ENCODE data around the gene POLE.
A peak's percentile ranks its signal among the peaks of the same experiment; 100 is the strongest.
"Not testable (repeated sequence)": the region's sequence is repeated elsewhere in the genome, so short reads cannot be mapped to it uniquely, and the experiment has no call there.

The POLE gene

GRCh38 chr12:132604151-132604618 lies 83.0 kb downstream of the POLE start:
- no peak for TF ChIP-seq CTCF (IDR thresholded peaks at IDR 0.05; ENCODE audit: low read depth, low read length)
- no peak overlapping the region for H3K4me3 ChIP-seq (ENCODE audit: low read depth, low read length)
- in situ Hi-C loops (cut with HindIII; ENCODE audit: low sequenced_read_pairs) = no loop called here
- no peak for DNase-seq (ENCODE audit: low read depth, low spot score)

GRCh38 chr12:132603240-132604150 lies 83.6 kb downstream of the POLE start:
- DNase-seq (ENCODE audit: low read depth, low spot score) = no peak
- H3K4me3 ChIP-seq (ENCODE audit: low read depth, low read length) = no peak overlapping the region
- TF ChIP-seq CTCF (IDR thresholded peaks at IDR 0.05; ENCODE audit: low read depth, low read length) = no peak
- in situ Hi-C loops (cut with HindIII; ENCODE audit: low sequenced_read_pairs) = no loop called here

DNA sequence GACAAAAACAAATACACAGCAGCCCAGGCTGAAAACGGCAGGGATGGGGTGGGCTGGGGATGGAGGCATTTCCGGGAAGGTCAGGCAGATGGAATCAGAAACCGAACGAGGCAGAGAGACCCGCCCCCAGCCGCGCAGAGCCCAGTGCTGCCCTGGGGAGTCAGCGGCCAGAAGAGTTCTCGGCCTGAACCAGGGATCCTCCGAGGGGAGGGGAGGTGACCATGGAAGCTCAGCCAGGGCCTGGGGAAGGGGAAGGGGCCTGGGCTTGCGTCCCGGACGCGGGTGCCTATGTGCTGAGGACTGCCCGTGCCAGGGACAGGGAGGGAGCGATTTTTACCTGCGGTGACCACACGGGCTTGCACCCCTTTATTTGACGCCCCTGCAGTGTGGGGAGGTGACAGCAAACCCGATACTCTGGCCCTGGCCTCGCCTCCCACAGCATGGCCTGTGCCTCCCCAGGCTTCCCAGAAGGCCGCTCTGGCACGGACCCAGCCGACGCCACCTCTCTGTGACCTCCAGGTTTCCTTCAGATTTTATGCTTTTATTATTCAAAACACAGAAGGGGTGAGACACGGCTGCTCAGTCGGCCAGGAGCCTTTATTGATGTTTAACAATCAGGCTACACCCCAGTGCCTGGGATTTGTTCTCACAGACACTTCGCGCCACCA lies 84.4 kb downstream of the POLE start:
- DNase-seq (ENCODE audit: low read depth, low spot score) = no peak
- in situ Hi-C loops (cut with HindIII; ENCODE audit: low sequenced_read_pairs) = no loop called here
- H3K4me3 ChIP-seq (ENCODE audit: low read depth, low read length) = no peak overlapping the region
- no peak for TF ChIP-seq CTCF (IDR thresholded peaks at IDR 0.05; ENCODE audit: low read depth, low read length)

DNA sequence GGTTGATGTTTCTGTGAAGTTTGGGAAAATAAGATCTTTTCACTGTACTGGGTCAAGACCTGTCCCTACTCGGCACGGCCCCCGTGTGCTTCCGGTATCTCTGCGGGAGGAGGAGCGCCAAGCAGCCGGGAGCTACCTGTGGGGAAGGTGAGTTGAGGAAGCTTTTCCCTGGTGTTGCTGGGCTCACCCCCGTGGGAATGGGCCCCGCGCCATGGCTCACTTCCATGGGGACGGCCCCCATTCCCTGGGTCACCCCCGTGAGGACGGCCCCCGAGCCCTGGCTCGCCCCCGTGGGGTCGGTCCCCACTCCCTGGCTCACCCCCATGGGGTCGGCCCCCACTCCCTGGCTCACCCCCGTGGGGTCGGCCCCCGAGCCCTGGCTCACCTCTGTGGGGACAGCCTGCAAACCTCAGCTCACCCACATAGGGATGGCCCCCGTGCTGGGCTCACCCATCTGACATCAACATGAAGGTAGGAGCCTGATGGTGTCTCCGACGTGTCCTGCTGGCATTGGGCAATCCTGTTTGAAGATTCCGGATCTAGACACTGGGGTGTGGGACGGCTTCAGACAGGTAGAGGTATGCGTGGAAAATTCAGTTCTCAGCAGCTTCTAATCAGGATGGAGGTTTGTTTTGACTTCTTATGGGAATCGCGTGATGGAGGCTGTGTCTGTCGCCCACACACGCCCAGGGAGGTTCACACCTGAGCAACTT lies 85.8 kb downstream of the POLE start:
- no peak overlapping the region for H3K4me3 ChIP-seq (ENCODE audit: low read depth, low read length)
- no peak for DNase-seq (ENCODE audit: low read depth, low spot score)
- no peak for TF ChIP-seq CTCF (IDR thresholded peaks at IDR 0.05; ENCODE audit: low read depth, low read length)
- in situ Hi-C loops (cut with HindIII; ENCODE audit: low sequenced_read_pairs) = no loop called here

DNA sequence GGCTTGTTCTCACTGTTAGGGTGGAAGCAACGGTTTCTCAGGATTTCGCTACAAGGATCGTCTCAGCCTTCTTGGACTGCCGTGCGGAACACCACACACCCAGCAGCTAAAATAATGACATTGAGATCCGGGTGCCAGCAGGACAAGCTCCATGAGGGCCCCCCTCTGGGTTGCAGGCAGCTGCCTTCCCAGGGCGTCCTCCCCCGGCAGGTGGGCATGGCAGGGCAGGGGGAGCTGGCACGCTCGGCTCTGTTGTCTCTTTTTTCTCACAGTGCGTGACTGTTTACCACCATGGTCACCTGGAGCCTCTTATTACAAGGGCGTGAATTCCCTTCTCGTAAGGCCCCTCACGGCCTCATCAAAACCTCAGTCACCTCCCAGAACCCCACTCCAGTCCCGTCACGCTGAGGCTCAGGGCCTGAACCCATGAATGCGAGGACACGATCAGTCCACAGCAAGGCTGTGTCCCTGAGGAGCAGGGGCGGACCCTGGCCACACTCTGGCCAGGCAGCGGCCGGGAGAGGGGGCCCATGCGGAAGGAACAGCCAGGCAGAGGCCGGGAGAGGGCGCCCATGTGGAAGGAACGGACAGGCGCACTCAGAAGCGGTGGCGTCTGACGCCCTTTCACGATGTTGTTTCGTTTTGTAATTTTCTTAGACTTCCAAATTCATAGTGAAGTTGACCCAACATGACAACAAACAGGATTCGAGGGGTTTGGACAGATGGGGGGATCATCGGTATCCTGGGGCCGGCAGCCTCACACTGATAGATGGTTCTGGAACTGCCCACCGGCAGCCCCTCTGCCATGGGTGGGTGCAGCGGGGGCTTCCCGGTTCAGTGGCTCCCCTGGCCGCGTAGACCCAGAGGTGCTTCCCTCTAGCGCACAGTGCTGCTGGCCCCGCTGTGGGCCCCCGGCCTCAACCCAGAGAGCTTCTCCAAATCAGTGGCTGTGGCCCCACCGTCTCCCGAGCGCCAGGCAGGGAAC lies 86.8 kb downstream of the POLE start:
- DNase-seq (ENCODE audit: low read depth, low spot score) = peak; percentile 65
- peak; percentile 86 for TF ChIP-seq CTCF (IDR thresholded peaks at IDR 0.05; ENCODE audit: low read depth, low read length)

GRCh38 chr12:132599502-132599901 lies 87.6 kb downstream of the POLE start:
- DNase-seq (ENCODE audit: low read depth, low spot score); H3K4me3 ChIP-seq (ENCODE audit: low read depth, low read length); in situ Hi-C loops (cut with HindIII; ENCODE audit: low sequenced_read_pairs): not testable (repeated sequence)

More for the DNA sequence above, 86.8 kb downstream of the POLE start:
- in situ Hi-C loops (cut with HindIII; ENCODE audit: low sequenced_read_pairs) = no loop called here
- peak overlapping the region; percentile 45 for H3K4me3 ChIP-seq (ENCODE audit: low read depth, low read length)
